ENCODE measurements around the gene DZANK1.

DZANK1 gene

DNA sequence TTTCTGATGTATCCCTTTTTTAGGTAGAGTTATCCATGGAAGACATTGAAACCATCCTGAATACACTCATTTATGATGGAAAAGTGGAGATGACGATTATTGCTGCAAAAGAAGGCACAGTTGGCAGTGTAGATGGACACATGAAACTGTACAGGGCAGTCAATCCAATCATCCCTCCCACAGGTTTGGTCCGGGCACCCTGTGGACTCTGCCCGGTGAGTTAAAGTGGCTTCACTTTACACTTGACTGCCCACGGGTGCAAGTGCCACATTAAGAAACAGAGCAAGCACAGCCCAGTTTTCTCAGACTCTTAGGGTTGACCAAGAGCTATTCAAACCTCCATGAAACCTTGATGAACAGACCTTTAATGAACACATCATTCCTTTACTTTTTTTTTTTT, 14.8 kb upstream of the DZANK1 start:
- Histone ChIP-seq H3K79me2 (no peaks in the 10 kb centered on the region), H3K9me3 (ENCODE audit: control insufficient read depth, low read length) (no peaks in the 10 kb centered on the region), H3K27ac (no peak overlapping the region), H3K9ac (no peak overlapping the region), H3K4me2 (ENCODE audit: low read length) (no peak overlapping the region), H3K27me3 (ENCODE audit: control insufficient read depth, insufficient read depth, low read length) (no peaks in the 10 kb centered on the region), H3K36me3 (ENCODE audit: control insufficient read depth, insufficient read depth, low read length) (no peaks in the 10 kb centered on the region), H2AFZ (no peak overlapping the region), H3K4me3 (ENCODE audit: low read depth, low read length) (no peak overlapping the region), H3K4me1 (no peaks in the 10 kb centered on the region)
- TF ChIP-seq, protein P1, sequence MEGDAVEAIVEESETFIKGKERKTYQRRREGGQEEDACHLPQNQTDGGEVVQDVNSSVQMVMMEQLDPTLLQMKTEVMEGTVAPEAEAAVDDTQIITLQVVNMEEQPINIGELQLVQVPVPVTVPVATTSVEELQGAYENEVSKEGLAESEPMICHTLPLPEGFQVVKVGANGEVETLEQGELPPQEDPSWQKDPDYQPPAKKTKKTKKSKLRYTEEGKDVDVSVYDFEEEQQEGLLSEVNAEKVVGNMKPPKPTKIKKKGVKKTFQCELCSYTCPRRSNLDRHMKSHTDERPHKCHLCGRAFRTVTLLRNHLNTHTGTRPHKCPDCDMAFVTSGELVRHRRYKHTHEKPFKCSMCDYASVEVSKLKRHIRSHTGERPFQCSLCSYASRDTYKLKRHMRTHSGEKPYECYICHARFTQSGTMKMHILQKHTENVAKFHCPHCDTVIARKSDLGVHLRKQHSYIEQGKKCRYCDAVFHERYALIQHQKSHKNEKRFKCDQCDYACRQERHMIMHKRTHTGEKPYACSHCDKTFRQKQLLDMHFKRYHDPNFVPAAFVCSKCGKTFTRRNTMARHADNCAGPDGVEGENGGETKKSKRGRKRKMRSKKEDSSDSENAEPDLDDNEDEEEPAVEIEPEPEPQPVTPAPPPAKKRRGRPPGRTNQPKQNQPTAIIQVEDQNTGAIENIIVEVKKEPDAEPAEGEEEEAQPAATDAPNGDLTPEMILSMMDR (IDR thresholded peaks at IDR 0.05) = no peak

DNA sequence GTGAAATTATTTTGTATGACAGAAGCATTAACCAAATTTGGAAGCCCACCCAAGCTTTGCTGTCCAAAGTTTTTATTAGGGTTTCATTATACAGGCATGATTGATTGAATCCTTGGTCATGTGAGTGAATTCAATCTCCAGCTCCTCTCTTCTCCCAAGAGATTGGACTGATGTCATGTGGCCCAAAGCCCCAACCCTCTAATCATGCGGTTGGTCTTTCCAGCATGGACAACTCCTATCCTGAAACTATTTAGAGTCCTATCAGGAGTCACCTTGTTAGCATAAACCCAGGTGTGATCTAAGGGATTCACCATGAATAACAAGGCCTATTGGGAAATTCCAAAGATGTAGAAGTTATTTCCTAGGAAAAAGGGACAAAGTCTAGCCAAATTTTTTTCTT, 11.0 kb upstream of the DZANK1 start:
- no peaks in the 10 kb centered on the region for H3K9me3 ChIP-seq (ENCODE audit: control insufficient read depth, low read length)
- no peak overlapping the region for H2AFZ ChIP-seq
- H3K36me3 ChIP-seq (ENCODE audit: control insufficient read depth, insufficient read depth, low read length) = no peaks in the 10 kb centered on the region
- no peaks in the 10 kb centered on the region for H3K4me1 ChIP-seq
- H3K4me2 ChIP-seq (ENCODE audit: low read length) = no peak overlapping the region
- no peaks in the 10 kb centered on the region for H3K27me3 ChIP-seq (ENCODE audit: control insufficient read depth, insufficient read depth, low read length)
- H3K27ac ChIP-seq = no peak overlapping the region
- TF ChIP-seq, protein P1 (IDR thresholded peaks at IDR 0.05) = no peak
- H3K79me2 ChIP-seq = no peaks in the 10 kb centered on the region
- no peak overlapping the region for H3K4me3 ChIP-seq (ENCODE audit: low read depth, low read length)
- H3K9ac ChIP-seq = no peak overlapping the region

DNA sequence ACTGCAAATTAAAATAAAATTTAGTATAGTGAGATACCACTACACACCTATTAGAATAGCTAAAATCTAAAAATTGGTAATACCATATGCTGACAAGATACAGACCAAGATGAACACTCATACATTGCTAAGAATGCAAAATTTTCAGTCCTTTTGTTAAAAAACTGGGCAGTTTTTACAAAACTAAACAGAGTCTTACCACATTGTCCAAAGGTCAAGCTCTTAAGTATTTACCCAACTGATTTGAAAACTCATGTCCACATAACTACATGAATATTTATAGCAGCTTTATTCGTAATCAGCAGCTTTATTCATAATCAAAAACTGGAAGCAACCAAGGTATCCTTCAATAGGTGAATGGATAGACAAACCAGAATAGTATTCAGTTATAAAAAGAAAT, 10.4 kb upstream of the DZANK1 start:
- Histone ChIP-seq H2AFZ (no peak overlapping the region), H3K9me3 (ENCODE audit: control insufficient read depth, low read length) (no peaks in the 10 kb centered on the region), H3K27ac (no peak overlapping the region), H3K4me2 (ENCODE audit: low read length) (no peak overlapping the region), H3K27me3 (ENCODE audit: control insufficient read depth, insufficient read depth, low read length) (no peaks in the 10 kb centered on the region), H3K9ac (no peak overlapping the region), H3K4me1 (no peaks in the 10 kb centered on the region), H3K36me3 (ENCODE audit: control insufficient read depth, insufficient read depth, low read length) (no peaks in the 10 kb centered on the region), H3K79me2 (no peaks in the 10 kb centered on the region), H3K4me3 (ENCODE audit: low read depth, low read length) (no peak overlapping the region)
- TF ChIP-seq, protein P1 (IDR thresholded peaks at IDR 0.05) = no peak

DNA sequence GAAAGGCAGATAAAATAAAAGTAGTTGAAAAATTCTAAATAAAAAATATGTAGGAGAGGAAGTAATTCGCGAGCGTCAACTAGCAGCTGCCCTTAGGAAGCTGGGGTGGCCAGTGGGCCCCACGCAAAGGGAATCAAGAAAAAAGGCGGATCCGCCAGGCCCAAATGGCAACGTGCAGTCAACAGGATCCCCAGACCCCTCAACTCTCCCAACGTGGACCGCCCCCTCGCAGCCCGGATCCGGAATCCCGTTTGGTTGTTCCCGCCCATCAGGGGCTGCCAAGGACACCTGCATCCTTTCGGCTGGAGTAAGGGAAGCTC, 296 bp downstream of the DZANK1 start:
- peak overlapping the region; percentile 83 for H3K27ac ChIP-seq
- no peaks in the 10 kb centered on the region for H3K27me3 ChIP-seq (ENCODE audit: control insufficient read depth, insufficient read depth, low read length)
- no peak overlapping the region for H3K9ac ChIP-seq
- H3K4me1 ChIP-seq = no peaks in the 10 kb centered on the region
- peaks cover 8% of the 10 kb centered on the region for H3K79me2 ChIP-seq
- peak overlapping the region; percentile 89 for H3K4me2 ChIP-seq (ENCODE audit: low read length)
- H3K4me3 ChIP-seq (ENCODE audit: low read depth, low read length) = peak overlapping the region; percentile 91
- no peaks in the 10 kb centered on the region for H3K36me3 ChIP-seq (ENCODE audit: control insufficient read depth, insufficient read depth, low read length)
- H2AFZ ChIP-seq = peak overlapping the region; percentile 92
- TF ChIP-seq, protein P1 (IDR thresholded peaks at IDR 0.05) = no peak
- H3K9me3 ChIP-seq (ENCODE audit: control insufficient read depth, low read length) = no peaks in the 10 kb centered on the region

DNA sequence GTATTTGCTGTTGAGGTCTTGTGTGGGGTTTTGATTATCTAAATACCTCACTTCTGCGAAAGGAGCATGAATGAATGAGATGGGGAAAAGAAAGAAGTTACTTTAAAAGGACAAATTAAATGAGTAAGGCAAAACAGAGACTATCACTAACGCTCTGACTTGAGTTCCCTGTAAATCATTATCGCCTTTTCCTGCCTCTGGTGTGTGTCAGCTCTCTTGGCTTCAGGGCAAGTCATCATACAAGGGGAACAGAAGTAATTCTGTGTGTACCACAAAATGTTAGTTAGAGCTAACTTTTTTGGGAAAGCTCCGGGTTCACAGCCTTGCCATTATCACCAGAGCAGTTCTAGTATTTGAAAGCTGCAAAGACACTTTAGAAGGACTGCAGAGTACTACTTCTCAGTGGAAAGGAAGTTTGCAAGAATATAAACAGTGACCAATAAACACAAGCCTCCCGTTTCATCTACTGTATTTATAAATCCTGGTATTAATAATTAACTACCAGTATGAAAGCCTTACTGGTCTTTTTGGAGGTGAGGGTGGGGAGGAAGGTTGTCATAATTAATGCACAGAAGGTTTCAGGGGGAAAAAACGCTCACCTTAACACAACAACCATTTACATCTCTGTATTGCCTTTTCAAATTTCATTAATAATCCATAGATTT, 1.2 kb downstream of the DZANK1 start:
- Histone ChIP-seq H3K4me3 (ENCODE audit: low read depth, low read length) (no peak overlapping the region), H3K4me1 (no peaks in the 10 kb centered on the region), H3K9ac (no peak overlapping the region)

More for the DNA sequence above, 1.2 kb downstream of the DZANK1 start:
- Histone ChIP-seq H3K79me2 (peaks cover 8% of the 10 kb centered on the region), H3K9me3 (ENCODE audit: control insufficient read depth, low read length) (no peaks in the 10 kb centered on the region), H3K4me2 (ENCODE audit: low read length) (peak overlapping the region; percentile 89), H3K27ac (no peak overlapping the region), H3K27me3 (ENCODE audit: control insufficient read depth, insufficient read depth, low read length) (no peaks in the 10 kb centered on the region), H2AFZ (peak overlapping the region; percentile 92), H3K36me3 (ENCODE audit: control insufficient read depth, insufficient read depth, low read length) (no peaks in the 10 kb centered on the region)
- TF ChIP-seq, protein P1 (IDR thresholded peaks at IDR 0.05) = no peak
